HG03469 (cell line): ENCODE data around the gene HID1.
"Not testable (repeated sequence)": the region's sequence is repeated elsewhere in the genome, so short reads cannot be mapped to it uniquely, and the experiment has no call there.

ENCODE experiments used
- ATAC-seq: cut with Tn5 transposase; IDR thresholded peaks from one replicate; pipeline ENCODE4 v1.9.1; 2021; ENCODE audit warnings: mild to moderate bottlenecking, moderate library complexity, moderate number of reproducible peaks; ENCODE audit not compliant: unreplicated experiment

HID1 gene

GRCh38 chr17:74924250-74924948 is 48.2 kb downstream of the HID1 start, which contains the start of gene OTOP2:
Gene OTOP2 (plus strand): TSS chr17:74924273. CDS start chr17:74924633, 360 bp downstream.
- no peak for ATAC-seq

GRCh38 chr17:74923538-74924249 is 48.9 kb downstream of the HID1 start:
- no peak for ATAC-seq

GRCh38 chr17:74922694-74923537 is 49.6 kb downstream of the HID1 start, which contains the start of gene USH1G:
Gene USH1G (minus strand): TSS chr17:74923255. CDS start chr17:74923073, 182 bp downstream.
- no peak for ATAC-seq

- ATAC-seq, result no peak
These were observed 50.4 kb downstream of the HID1 start for GRCh38 chr17:74922172-74922571.

GRCh38 chr17:74921769-74922168 is 50.8 kb downstream of the HID1 start:
- ATAC-seq, result no peak

- ATAC-seq, result no peak
These were observed 51.4 kb downstream of the HID1 start for GRCh38 chr17:74921026-74921681.

- ATAC-seq, result no peak
These were observed 51.9 kb downstream of the HID1 start for GRCh38 chr17:74920642-74921025.

- ATAC-seq, result no peak
These were observed 52.3 kb downstream of the HID1 start for GRCh38 chr17:74920306-74920620.

- no peak for ATAC-seq
These were observed 52.9 kb downstream of the HID1 start for GRCh38 chr17:74919440-74920305.

GRCh38 chr17:74918906-74919305 is 53.7 kb downstream of the HID1 start:
- no peak for ATAC-seq

GRCh38 chr17:74917430-74917829 is 55.1 kb downstream of the HID1 start:
- no peak for ATAC-seq

GRCh38 chr17:74916851-74917199 is 55.7 kb downstream of the HID1 start:
- ATAC-seq, result no peak

- ATAC-seq, result no peak
These were observed 56.3 kb downstream of the HID1 start for GRCh38 chr17:74916136-74916850.

GRCh38 chr17:74911423-74911822 is 61.1 kb downstream of the HID1 start:
- ATAC-seq, result not testable (repeated sequence)

- ATAC-seq, result not testable (repeated sequence)
These were observed 63.5 kb downstream of the HID1 start for GRCh38 chr17:74909097-74909496.

GRCh38 chr17:74907012-74907411 is 65.5 kb downstream of the HID1 start:
- no peak for ATAC-seq

GRCh38 chr17:74906214-74906793 is 66.3 kb downstream of the HID1 start:
- not testable (repeated sequence) for ATAC-seq

GRCh38 chr17:74904687-74905409 is 67.7 kb downstream of the HID1 start:
- no peak for ATAC-seq
